ENCODE measurements around the gene B4GALT3. TPM values are rescaled to one million over a fixed set of nuclear protein-coding genes. Genes with fewer than 3 reads are reported as not detected.

Gene B4GALT3
- total RNA-seq, 6 donors from 2014 or later, result 12.3 to 37.1 (median 27.2) TPM

GRCh38 chr1:161127649-161128048, 49.7 kb downstream of the B4GALT3 start:
- ATAC-seq (ENCODE audit: low FRiP score in 2 of 2) (no peak), DNase-seq (no peak)
- 69 to 82% methylated on average over 2 of the region's 2 CpGs for WGBS, 2 donors
- Histone ChIP-seq H3K36me3 (peaks cover 23 to 73% (median 35%) of the 10 kb centered on the region in 4 donors), H3K4me1 (peaks cover 25 to 46% (median 37%) of the 10 kb centered on the region in 4 donors), H3K9me3 (no peaks in the 10 kb centered on the region), H3K4me3 (no peak overlapping the region), H3K27me3 (no peaks in the 10 kb centered on the region), H3K27ac (peak overlapping the region in 3 of 4 donors; percentile 6 to 54 (median 13))
- TF ChIP-seq EP300 (IDR thresholded peaks at IDR 0.05) (no peak), POLR2AphosphoS5 (IDR thresholded peaks at IDR 0.05) (no peak), POLR2A (IDR thresholded peaks at IDR 0.05) (no peak)
- TF ChIP-seq, protein P1, sequence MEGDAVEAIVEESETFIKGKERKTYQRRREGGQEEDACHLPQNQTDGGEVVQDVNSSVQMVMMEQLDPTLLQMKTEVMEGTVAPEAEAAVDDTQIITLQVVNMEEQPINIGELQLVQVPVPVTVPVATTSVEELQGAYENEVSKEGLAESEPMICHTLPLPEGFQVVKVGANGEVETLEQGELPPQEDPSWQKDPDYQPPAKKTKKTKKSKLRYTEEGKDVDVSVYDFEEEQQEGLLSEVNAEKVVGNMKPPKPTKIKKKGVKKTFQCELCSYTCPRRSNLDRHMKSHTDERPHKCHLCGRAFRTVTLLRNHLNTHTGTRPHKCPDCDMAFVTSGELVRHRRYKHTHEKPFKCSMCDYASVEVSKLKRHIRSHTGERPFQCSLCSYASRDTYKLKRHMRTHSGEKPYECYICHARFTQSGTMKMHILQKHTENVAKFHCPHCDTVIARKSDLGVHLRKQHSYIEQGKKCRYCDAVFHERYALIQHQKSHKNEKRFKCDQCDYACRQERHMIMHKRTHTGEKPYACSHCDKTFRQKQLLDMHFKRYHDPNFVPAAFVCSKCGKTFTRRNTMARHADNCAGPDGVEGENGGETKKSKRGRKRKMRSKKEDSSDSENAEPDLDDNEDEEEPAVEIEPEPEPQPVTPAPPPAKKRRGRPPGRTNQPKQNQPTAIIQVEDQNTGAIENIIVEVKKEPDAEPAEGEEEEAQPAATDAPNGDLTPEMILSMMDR (IDR thresholded peaks at IDR 0.05), result no peak

GRCh38 chr1:161122967-161123366, 54.3 kb downstream of the B4GALT3 start:
- H3K27ac ChIP-seq, result no peak overlapping the region
- H3K27me3 ChIP-seq, result no peaks in the 10 kb centered on the region
- H3K4me1 ChIP-seq, result peaks cover 24 to 42% (median 34%) of the 10 kb centered on the region in 4 donors
- DNase-seq, result no peak
- no peak for ATAC-seq (ENCODE audit: low FRiP score in 2 of 2)
- peaks cover 24 to 83% (median 55%) of the 10 kb centered on the region in 4 donors for H3K36me3 ChIP-seq
- no peak overlapping the region for H3K4me3 ChIP-seq
- no peaks in the 10 kb centered on the region for H3K9me3 ChIP-seq
- WGBS, 2 donors, result 74 to 75% methylated on average over 6 of the region's 6 CpGs
- no peak for TF ChIP-seq POLR2A (IDR thresholded peaks at IDR 0.05)
- no peak for TF ChIP-seq POLR2AphosphoS5 (IDR thresholded peaks at IDR 0.05)
- TF ChIP-seq EP300 (IDR thresholded peaks at IDR 0.05), result no peak

GRCh38 chr1:161121834-161122233, 55.5 kb downstream of the B4GALT3 start:
- DNase-seq, result no peak
- Histone ChIP-seq H3K36me3 (peaks cover 24 to 72% (median 55%) of the 10 kb centered on the region in 4 donors), H3K9me3 (no peaks in the 10 kb centered on the region), H3K4me3 (no peak overlapping the region), H3K27ac (no peak overlapping the region), H3K27me3 (no peaks in the 10 kb centered on the region), H3K4me1 (peaks cover 17 to 42% (median 31%) of the 10 kb centered on the region in 4 donors)
- WGBS, 2 donors, result 58 to 69% methylated on average over 4 of the region's 4 CpGs
- peak in 1 of 2 donors; percentile 19 for ATAC-seq (ENCODE audit: low FRiP score in 2 of 2)
- TF ChIP-seq POLR2A (IDR thresholded peaks at IDR 0.05) (no peak), POLR2AphosphoS5 (IDR thresholded peaks at IDR 0.05) (no peak), EP300 (IDR thresholded peaks at IDR 0.05) (no peak)
- TF ChIP-seq, protein P1 (IDR thresholded peaks at IDR 0.05), result no peak

Small RNA genes lying within 50 kb of the gene (small RNA-seq; reads per million reads assigned to genes)
- 0 reads per million in 4 donors for gene RF01225

Other genes starting within 250 kb of the B4GALT3 start
- 10 to 100 TPM; 21.4 to 63.8 (median 38.8) TPM for gene ITLN2, start 222.7 kb downstream of the B4GALT3 start, total RNA-seq
- 100 to 1,000 TPM in 5 of 6 donors, 10 to 100 TPM in 1; 99.0 to 209 (median 172) TPM for gene F11R, start 156.4 kb downstream of the B4GALT3 start, total RNA-seq
- 100 to 1,000 TPM in 4 of 6 donors, 10 to 100 TPM in 2; 56.2 to 170 (median 113) TPM for gene TSTD1, start 138.5 kb downstream of the B4GALT3 start, total RNA-seq
- 100 to 1,000 TPM in 1 of 6 donors, 10 to 100 TPM in 5; 78.2 to 151 (median 84.2) TPM for gene USF1, start 131.5 kb downstream of the B4GALT3 start, total RNA-seq
- 10 to 100 TPM; 26.8 to 69.9 (median 51.2) TPM for gene ARHGAP30, start 107.6 kb downstream of the B4GALT3 start, total RNA-seq
- gene NECTIN4, start 87.9 kb downstream of the B4GALT3 start, total RNA-seq, result 10 to 100 TPM in 4 of 6 donors, 1 to 10 TPM in 2; 5.2 to 19.9 (median 12.1) TPM
- 10 to 100 TPM in 1 of 6 donors, 1 to 10 TPM in 4, not detected in 1; 6.5 to 12.3 (median 7.4) TPM for gene KLHDC9, start 79.1 kb downstream of the B4GALT3 start, total RNA-seq
- gene PFDN2, start 59.5 kb downstream of the B4GALT3 start, total RNA-seq, result 10 to 100 TPM; 17.8 to 55.9 (median 41.4) TPM
- 10 to 100 TPM; 21.2 to 62.9 (median 40.7) TPM for gene NIT1, start 59.4 kb downstream of the B4GALT3 start, total RNA-seq
- 10 to 100 TPM; 26.7 to 45.1 (median 35.1) TPM for gene DEDD, start 44.8 kb downstream of the B4GALT3 start, total RNA-seq
- 10 to 100 TPM; 32.5 to 95.6 (median 75.6) TPM for gene UFC1, start 23.5 kb downstream of the B4GALT3 start, total RNA-seq
- 10 to 100 TPM; 14.1 to 48.2 (median 21.8) TPM for gene USP21, start 18.0 kb downstream of the B4GALT3 start, total RNA-seq
- gene PPOX, start 11.1 kb downstream of the B4GALT3 start, total RNA-seq, result 10 to 100 TPM; 19.5 to 48.2 (median 26.6) TPM
- 10 to 100 TPM in 1 of 6 donors, 1 to 10 TPM in 4, under 1 TPM in 1; 0.91 to 18.6 (median 3.0) TPM for gene ADAMTS4, start 21.5 kb upstream of the B4GALT3 start, total RNA-seq
- 100 to 1,000 TPM in 2 of 6 donors, 10 to 100 TPM in 4; 65.7 to 194 (median 84.4) TPM for gene NDUFS2, start 24.9 kb upstream of the B4GALT3 start, total RNA-seq
- gene FCER1G, start 37.8 kb upstream of the B4GALT3 start, total RNA-seq, result 100 to 1,000 TPM in 5 of 6 donors, 10 to 100 TPM in 1; 75.4 to 233 (median 176) TPM
- 1 to 10 TPM in 2 of 6 donors, not detected in 4; 2.5 to 3.7 TPM for gene APOA2, start 46.1 kb upstream of the B4GALT3 start, total RNA-seq
- 10 to 100 TPM in 3 of 6 donors, 1 to 10 TPM in 3; 3.1 to 14.4 (median 9.9) TPM for gene TOMM40L, start 48.6 kb upstream of the B4GALT3 start, total RNA-seq
- gene NR1I3, start 60.7 kb upstream of the B4GALT3 start, total RNA-seq, result not detected
- gene PCP4L1, start 81.2 kb upstream of the B4GALT3 start, total RNA-seq, result 1 to 10 TPM; 1.0 to 8.1 (median 5.0) TPM
- gene MPZ, start 132.5 kb upstream of the B4GALT3 start, total RNA-seq, result 1 to 10 TPM; 1.5 to 6.9 (median 4.0) TPM
- 100 to 1,000 TPM in 2 of 6 donors, 10 to 100 TPM in 4; 17.7 to 159 (median 66.7) TPM for gene SDHC, start 136.9 kb upstream of the B4GALT3 start, total RNA-seq
- 1 to 10 TPM in 4 of 6 donors, under 1 TPM in 1, not detected in 1; 0.37 to 9.5 (median 4.0) TPM for gene CFAP126, start 190.4 kb upstream of the B4GALT3 start, total RNA-seq

Measured in upper lobe of left lung (tissue), 6 donors.